Endothelial cell of umbilical vein (primary cell): ENCODE results near the gene GLOD5. TPM values are rescaled to one million over a fixed set of nuclear protein-coding genes. Genes with fewer than 3 reads are reported as not detected.

Experiments
- BruUV-seq: library from RNA; stranded (reverse); fragments of 400-500 nt; replicated peaks from 2 replicates; lab custom pipeline; 2021; lab: Mats Ljungman, UMichigan
- CTCF ChIA-PET: fragments of 300-600, 350-600 bp; sonication (Branson Sonifier 250); formaldehyde crosslinking; loops from one replicate; lab custom pipeline; 2021; ENCODE audit warnings: antibody characterized with exemption, inconsistent platforms; lab: Charles Lee
- POLR2A ChIA-PET: fragments of 300-600, 350-600 bp; sonication (Branson Sonifier 250); formaldehyde crosslinking; loops from one replicate; lab custom pipeline; 2021; ENCODE audit warnings: antibody characterized with exemption, inconsistent platforms; lab: Charles Lee
- DNase-seq: peaks from one replicate; pipeline ENCODE4 v3.0.0-alpha.2; 2011; ENCODE audit warnings: low read depth, low spot score
- FAIRE-seq: peaks from 2 replicates; lab custom pipeline; 2011; peaks lifted over from hg19 to GRCh38; lab: Jason Lieb, UNC
- H2AFZ ChIP-seq: 2 replicates; pipeline ENCODE4 v1.6.0; 2012; ENCODE audit warnings: low read depth, low read length, control low read depth, inconsistent platforms
- H3K27ac ChIP-seq: 2 replicates; pipeline ENCODE4 v1.5.1; 2011; ENCODE audit warnings: low read depth, mild to moderate bottlenecking, control low read depth, low read length, moderate library complexity; ENCODE audit not compliant: insufficient read depth
- H3K27me3 ChIP-seq, 2 experiments: 2 replicates each; pipeline versions ENCODE4 v1.6.0 to v1.6.1; 2011; ENCODE audit warnings: low read length in 2 of 2, mixed read lengths in 1 of 2; ENCODE audit not compliant: control insufficient read depth in 2 of 2, insufficient read depth in 2 of 2
- H3K36me3 ChIP-seq, 2 experiments: 2 replicates in 1 of 2; 3 replicates in 1 of 2; pipeline ENCODE4 v1.5.1; 2011; ENCODE audit warnings: low read length in 2 of 2, mild to moderate bottlenecking in 1 of 2, moderate library complexity in 1 of 2; ENCODE audit not compliant: control insufficient read depth in 2 of 2, insufficient read depth in 2 of 2; ENCODE audit errors: extremely low read depth in 1 of 2
- H3K4me1 ChIP-seq: 3 replicates; pipeline ENCODE4 v1.5.1; 2011; ENCODE audit warnings: mild to moderate bottlenecking, low read length; ENCODE audit not compliant: control insufficient read depth, insufficient read depth; ENCODE audit errors: extremely low read depth
- H3K4me2 ChIP-seq: 2 replicates; pipeline ENCODE4 v1.6.1; 2011; ENCODE audit warnings: low read length, control low read depth, mixed read lengths; ENCODE audit not compliant: insufficient read depth
- H3K4me3 ChIP-seq, 3 experiments: fragments of 200-600 bp in 1 of 3; sonication (generic), shearing (Covaris generic) in 1 of 3; replicated peaks in 1 of 3; 2 replicates each; pipeline ENCODE4 v1.5.1; 2011 to 2016; ENCODE audit warnings: control low read depth in 3 of 3, low read length in 3 of 3, mild to moderate bottlenecking in 2 of 3, inconsistent platforms in 1 of 3, low read depth in 1 of 3, moderate library complexity in 1 of 3; ENCODE audit not compliant: insufficient read depth in 1 of 3
- H3K79me2 ChIP-seq: 2 replicates; pipeline ENCODE4 v1.6.0; 2012; ENCODE audit warnings: low read length, inconsistent platforms; ENCODE audit not compliant: control insufficient read depth, insufficient read depth
- H3K9ac ChIP-seq: replicated peaks from 2 replicates; pipeline ENCODE3; 2011; ENCODE audit warnings: low read length, control low read depth; ENCODE audit not compliant: insufficient read depth; ENCODE audit errors: extremely low read depth
- H3K9me1 ChIP-seq: replicated peaks from 3 replicates; pipeline ENCODE4 v1.6.0; 2011; ENCODE audit warnings: mild to moderate bottlenecking, low read length; ENCODE audit not compliant: control insufficient read depth, insufficient read depth; ENCODE audit errors: extremely low read depth
- H3K9me3 ChIP-seq: replicated peaks from 2 replicates; pipeline ENCODE4 v1.5.1; 2012; ENCODE audit warnings: low read length, inconsistent platforms; ENCODE audit not compliant: control insufficient read depth, insufficient read depth
- H4K20me1 ChIP-seq: replicated peaks from 2 replicates; pipeline ENCODE3; 2011; ENCODE audit warnings: mild to moderate bottlenecking, low read length; ENCODE audit not compliant: control insufficient read depth, insufficient read depth; ENCODE audit errors: extremely low read depth
- CTCF ChIP-seq, 2 donors: IDR thresholded peaks; 1 replicate in 1 of 2; 2 replicates in 1 of 2; pipeline ENCODE4 v1.5.1; 2011; ENCODE audit warnings: low read length in 2 of 2, mild to moderate bottlenecking in 2 of 2, moderate library complexity in 2 of 2, control low read depth in 1 of 2, inconsistent platforms in 1 of 2, low read depth in 1 of 2; ENCODE audit not compliant: insufficient read depth in 1 of 2; ENCODE audit errors: extremely low read depth in 1 of 2
- EZH2 ChIP-seq: IDR thresholded peaks from 2 replicates; pipeline ENCODE4 v1.6.1; 2012; ENCODE audit warnings: borderline replicate concordance, low read depth, mild to moderate bottlenecking, moderate library complexity, low read length, inconsistent platforms; ENCODE audit not compliant: severe bottlenecking
- FOS ChIP-seq: IDR thresholded peaks from 2 replicates; pipeline ENCODE4 v1.6.1; 2011; ENCODE audit warnings: mild to moderate bottlenecking, low read length, moderate library complexity, borderline replicate concordance; ENCODE audit not compliant: insufficient read depth
- GATA2 ChIP-seq: IDR thresholded peaks from 2 replicates; pipeline ENCODE4 v1.7.0; 2011; ENCODE audit warnings: low read depth, mild to moderate bottlenecking, moderate library complexity, mixed read lengths, low read length; ENCODE audit not compliant: insufficient read length, insufficient read depth
- JUN ChIP-seq: IDR thresholded peaks from 2 replicates; pipeline ENCODE4 v1.6.1; 2011; ENCODE audit warnings: borderline replicate concordance, low read depth; ENCODE audit not compliant: insufficient read length, insufficient read depth
- MAX ChIP-seq: IDR thresholded peaks from 2 replicates; pipeline ENCODE4 v1.6.1; 2011; ENCODE audit not compliant: insufficient read depth, insufficient read length
- MYC ChIP-seq: IDR thresholded peaks from one replicate; pipeline ENCODE4 v1.6.1; 2011; ENCODE audit warnings: mild to moderate bottlenecking, low read depth, low read length
- POLR2A ChIP-seq: IDR thresholded peaks from 2 replicates; pipeline ENCODE4 v1.6.1; 2012; ENCODE audit warnings: low read depth, mild to moderate bottlenecking, control low read depth, low read length
- POLR2AphosphoS5 ChIP-seq: IDR thresholded peaks from 2 replicates; pipeline ENCODE4 v1.6.1; 2012; ENCODE audit warnings: low read depth, mild to moderate bottlenecking, control low read depth, low read length, moderate library complexity; ENCODE audit not compliant: insufficient read depth
- dilution Hi-C: fragments of 300-500 bp; cut with MboI; formaldehyde crosslinking; loops from one replicate; pipeline ENCODE4 v1.15.0; 2019; ENCODE audit warnings: low sequenced_read_pairs; ENCODE audit not compliant: extremely low pct_ligation_motif_present
- intact Hi-C: fragments of 100-400 bp; cut with micrococcal nuclease; formaldehyde crosslinking; loops from one replicate; pipeline ENCODE4 v1.10.0; 2022
- polyA plus RNA-seq, 4 experiments: library from polyadenylated mRNA; depleted of rRNA in 3 of 4; stranded (reverse) in 3 of 4; unstranded in 1 of 4; fragments of >200 nt; gene quantifications; 2 replicates each; pipeline versions ENCODE4 v1.2.1 to v1.2.3, GENCODE V29; 2011 to 2012; ENCODE audit warnings: missing spikeins in 1 of 4
- total RNA-seq: library from RNA; stranded (reverse); gene quantifications from 2 replicates; pipeline ENCODE4 v1.2.3, GENCODE V29; 2021

GLOD5 gene
- total and polyA plus RNA-seq, 2 donors (not counting 3 experiments of a cell fraction or from before 2014, with no cell fraction given): not detected

DNA sequence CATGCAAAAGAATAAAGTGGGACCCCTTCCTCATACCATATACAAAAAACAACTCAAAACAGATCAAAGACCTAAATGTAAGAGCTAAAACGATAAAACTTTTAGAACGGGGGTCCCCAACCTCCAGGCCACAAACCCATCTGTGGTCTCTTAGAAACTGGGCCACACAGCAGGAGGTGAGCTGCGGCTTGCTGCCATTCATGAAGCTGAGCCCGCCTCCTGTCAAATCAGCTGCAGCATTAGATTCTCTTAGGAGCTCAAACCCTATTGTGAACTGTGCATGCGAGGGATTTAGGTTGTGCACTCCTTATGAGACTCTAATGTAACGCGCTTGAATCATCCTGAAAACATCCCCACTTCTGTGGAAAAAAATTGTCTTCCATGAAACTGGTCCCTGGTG lies 17.9 kb downstream of the GLOD5 start:
- Histone ChIP-seq H3K9me1 (no peaks in the 10 kb centered on the region), H3K9me3 (no peaks in the 10 kb centered on the region), H3K4me1 (no peaks in the 10 kb centered on the region), H3K27ac (no peak overlapping the region), H3K79me2 (no peaks in the 10 kb centered on the region), H3K4me2 (no peak overlapping the region), H3K9ac (no peak overlapping the region), H4K20me1 (no peaks in the 10 kb centered on the region), H3K27me3 (peaks cover 0 to 1% of the 10 kb centered on the region in 2 experiments), H2AFZ (no peak overlapping the region), H3K4me3 (no peak overlapping the region), H3K36me3 (no peaks in the 10 kb centered on the region)
- BruUV-seq: no TSS peak
- intact Hi-C loops (no loop called here), dilution Hi-C loops (no loop called here)
- FAIRE-seq (no peak), DNase-seq (no peak)
- CTCF ChIA-PET: no interaction called here
- POLR2A ChIA-PET: no interaction called here
- no peak for TF ChIP-seq MYC
- TF ChIP-seq POLR2A: no peak
- TF ChIP-seq EZH2: no peak
- TF ChIP-seq JUN: no peak
- TF ChIP-seq POLR2AphosphoS5: no peak
- TF ChIP-seq MAX: no peak
- TF ChIP-seq FOS: no peak
- TF ChIP-seq GATA2: no peak
- no peak for TF ChIP-seq CTCF (IDR thresholded peaks at IDR 0.05; ENCODE audit: extremely low read depth in 1 of 2, insufficient read depth in 1 of 2, low read depth in 1 of 2, low read length in 2 of 2)
